Neural cell (in vitro differentiated cells): ENCODE measurements around the gene BORCS5. TPM values are rescaled to one million over a fixed set of nuclear protein-coding genes. Genes with fewer than 3 reads are reported as not detected.

ENCODE experiments used
- H2AFZ ChIP-seq: fragments of 200-600, 300-800 bp; sonication (generic), shearing (Covaris generic); 2 replicates; pipeline ENCODE4 v1.6.0; 2014; ENCODE audit warnings: low read depth, mild to moderate bottlenecking, antibody characterized with exemption, low read length, moderate library complexity
- H3F3A ChIP-seq: fragments of 200-600 bp; shearing (Covaris generic); 2 replicates; pipeline ENCODE4 v1.6.1; 2016; ENCODE audit warnings: mild to moderate bottlenecking, moderate library complexity, mixed read lengths, antibody characterized with exemption, low read length; ENCODE audit not compliant: insufficient read depth, poor library complexity, severe bottlenecking
- H3K27ac ChIP-seq: fragments of 200-600, 300-800 bp; sonication (generic), shearing (Covaris generic); 2 replicates; pipeline ENCODE4 v1.5.1; 2014; ENCODE audit warnings: mild to moderate bottlenecking, low read length, moderate library complexity
- H3K27me3 ChIP-seq: fragments of 300-800, 200-600 bp; sonication (generic), shearing (Covaris generic); 2 replicates; pipeline ENCODE4 v1.6.0; 2014; ENCODE audit warnings: mild to moderate bottlenecking, low read depth, low read length, moderate library complexity; ENCODE audit not compliant: insufficient read depth
- H3K36me3 ChIP-seq: fragments of 300-800, 200-600 bp; sonication (generic), shearing (Covaris generic); 2 replicates; pipeline ENCODE4 v1.5.1; 2014; ENCODE audit warnings: mild to moderate bottlenecking, antibody characterized with exemption, low read length, moderate library complexity; ENCODE audit not compliant: insufficient read depth
- H3K4me2 ChIP-seq: fragments of 300-800, 200-600 bp; sonication (generic), shearing (Covaris generic); 2 replicates; pipeline ENCODE4 v1.6.0; 2014; ENCODE audit warnings: mild to moderate bottlenecking, low read length
- H3K4me3 ChIP-seq: fragments of 300-800, 200-600 bp; sonication (generic), shearing (Covaris generic); 2 replicates; pipeline ENCODE4 v1.5.1; 2014; ENCODE audit warnings: mild to moderate bottlenecking, low read length, moderate library complexity
- H3K79me2 ChIP-seq: fragments of 200-600 bp; shearing (Covaris generic); replicated peaks from 2 replicates; pipeline ENCODE4 v1.6.0; 2014; ENCODE audit warnings: mild to moderate bottlenecking, low read length, moderate library complexity; ENCODE audit not compliant: insufficient read depth
- H3K9ac ChIP-seq: fragments of 300-800, 200-600 bp; sonication (generic), shearing (Covaris generic); 2 replicates; pipeline ENCODE4 v1.6.1; 2016; ENCODE audit warnings: mild to moderate bottlenecking, low read length, mixed read lengths
- H3K9me2 ChIP-seq: fragments of 200-600 bp; shearing (Covaris generic); 2 replicates; pipeline ENCODE4 v1.6.1; 2016; ENCODE audit warnings: mild to moderate bottlenecking, low read length, mixed read lengths; ENCODE audit not compliant: insufficient read depth
- H3K9me3 ChIP-seq: fragments of 200-600, 300-800 bp; sonication (generic), shearing (Covaris generic); 2 replicates; pipeline ENCODE4 v1.6.1; 2016; ENCODE audit warnings: mild to moderate bottlenecking, mixed run types, low read length, moderate library complexity, mixed read lengths
- H4K20me1 ChIP-seq: fragments of 200-600 bp; shearing (Covaris generic); 2 replicates; pipeline ENCODE4 v1.6.1; 2016; ENCODE audit warnings: mild to moderate bottlenecking, mixed run types; ENCODE audit not compliant: insufficient read depth
- CTCF ChIP-seq: fragments of 450-650 bp; IDR thresholded peaks from 2 replicates; pipeline ENCODE4 v1.5.1; 2014; ENCODE audit warnings: antibody characterized with exemption, mild to moderate bottlenecking, moderate library complexity; ENCODE audit not compliant: poor library complexity, severe bottlenecking
- EP300 ChIP-seq: fragments of 450-650 bp; conservative IDR thresholded peaks from 2 replicates; pipeline ENCODE4 v1.6.1; 2014; ENCODE audit warnings: antibody characterized with exemption, mild to moderate bottlenecking, moderate library complexity; ENCODE audit not compliant: poor library complexity, severe bottlenecking
- EZH2 ChIP-seq: fragments of 200-600, 300-800 bp; shearing (Covaris generic), sonication (generic); IDR thresholded peaks from 2 replicates; pipeline ENCODE4 v1.6.1; 2014; ENCODE audit warnings: antibody characterized with exemption, low read length, borderline replicate concordance, mild to moderate bottlenecking; ENCODE audit not compliant: insufficient read depth, poor library complexity, severe bottlenecking
- MXI1 ChIP-seq: fragments of 450-650 bp; conservative IDR thresholded peaks from 2 replicates; pipeline ENCODE4 v1.6.1; 2014; ENCODE audit warnings: antibody characterized with exemption, mild to moderate bottlenecking; ENCODE audit not compliant: poor library complexity, severe bottlenecking
- POLR2AphosphoS5 ChIP-seq: IDR thresholded peaks from 2 replicates; pipeline ENCODE4 v1.6.1; 2012
- RAD21 ChIP-seq: fragments of 450-650 bp; conservative IDR thresholded peaks from 2 replicates; pipeline ENCODE4 v1.6.1; 2014; ENCODE audit warnings: antibody characterized with exemption, mild to moderate bottlenecking, moderate library complexity
- REST ChIP-seq: IDR thresholded peaks from 2 replicates; pipeline ENCODE4 v1.6.1; 2012; ENCODE audit warnings: borderline replicate concordance
- SMC3 ChIP-seq: fragments of 450-650 bp; conservative IDR thresholded peaks from 2 replicates; pipeline ENCODE4 v1.6.1; 2014; ENCODE audit warnings: antibody characterized with exemption, mild to moderate bottlenecking, moderate library complexity; ENCODE audit not compliant: poor library complexity
- TAF1 ChIP-seq: IDR thresholded peaks from 2 replicates; pipeline ENCODE4 v1.6.1; 2012; ENCODE audit warnings: low read depth
- polyA plus RNA-seq: library from polyadenylated mRNA; depleted of rRNA; stranded (reverse); fragments of >200 nt; gene quantifications from 2 replicates; pipeline ENCODE4 v1.2.3, GENCODE V29; 2014

BORCS5 gene
- polyA plus RNA-seq, 1 donor from 2014 or later = 14.2 TPM

GRCh38 chr12:12454315-12454714, 97.4 kb downstream of the BORCS5 start:
- H3K27me3 ChIP-seq = no peaks in the 10 kb centered on the region
- no peaks in the 10 kb centered on the region for H3K79me2 ChIP-seq
- H3K9me3 ChIP-seq = no peaks in the 10 kb centered on the region
- no peak overlapping the region for H3K4me3 ChIP-seq
- no peaks in the 10 kb centered on the region for H3F3A ChIP-seq
- no peaks in the 10 kb centered on the region for H3K9me2 ChIP-seq
- H3K36me3 ChIP-seq = no peaks in the 10 kb centered on the region
- no peak overlapping the region for H3K9ac ChIP-seq
- no peak overlapping the region for H2AFZ ChIP-seq
- TF ChIP-seq REST = no peak
- no peak for TF ChIP-seq EZH2
- TF ChIP-seq POLR2AphosphoS5 = no peak
- no peak for TF ChIP-seq RAD21
- TF ChIP-seq EP300 = no peak
- TF ChIP-seq MXI1 = no peak
- TF ChIP-seq CTCF = no peak
- TF ChIP-seq SMC3 = no peak
- no peak overlapping the region for H3K27ac ChIP-seq
- no peaks in the 10 kb centered on the region for H4K20me1 ChIP-seq
- no peak overlapping the region for H3K4me2 ChIP-seq

- no peak overlapping the region for H3K4me2 ChIP-seq
Measured at GRCh38 chr12:12456637-12457036, 99.8 kb downstream of the BORCS5 start.

More at GRCh38 chr12:12456637-12457036, 99.8 kb downstream of the BORCS5 start:
- Histone ChIP-seq H3K36me3 (no peaks in the 10 kb centered on the region), H3K9me2 (no peaks in the 10 kb centered on the region), H3K9ac (no peak overlapping the region), H3K79me2 (no peaks in the 10 kb centered on the region), H3K27me3 (no peaks in the 10 kb centered on the region), H4K20me1 (no peaks in the 10 kb centered on the region), H3K27ac (no peak overlapping the region), H3K4me3 (no peak overlapping the region), H3F3A (no peaks in the 10 kb centered on the region), H2AFZ (no peak overlapping the region), H3K9me3 (no peaks in the 10 kb centered on the region)
- TF ChIP-seq MXI1 (no peak), CTCF (no peak), EP300 (no peak), EZH2 (no peak), RAD21 (no peak), SMC3 (no peak), POLR2AphosphoS5 (no peak), REST (no peak), TAF1 (no peak)
